Measurements from ENCODE around the gene SAMM50. TPM values are rescaled to one million over a fixed set of nuclear protein-coding genes. Genes with fewer than 3 reads are reported as not detected.

SAMM50 gene
- total and polyA plus RNA-seq, 4 donors, result 19.2 to 30.1 (median 26.0) TPM

DNA sequence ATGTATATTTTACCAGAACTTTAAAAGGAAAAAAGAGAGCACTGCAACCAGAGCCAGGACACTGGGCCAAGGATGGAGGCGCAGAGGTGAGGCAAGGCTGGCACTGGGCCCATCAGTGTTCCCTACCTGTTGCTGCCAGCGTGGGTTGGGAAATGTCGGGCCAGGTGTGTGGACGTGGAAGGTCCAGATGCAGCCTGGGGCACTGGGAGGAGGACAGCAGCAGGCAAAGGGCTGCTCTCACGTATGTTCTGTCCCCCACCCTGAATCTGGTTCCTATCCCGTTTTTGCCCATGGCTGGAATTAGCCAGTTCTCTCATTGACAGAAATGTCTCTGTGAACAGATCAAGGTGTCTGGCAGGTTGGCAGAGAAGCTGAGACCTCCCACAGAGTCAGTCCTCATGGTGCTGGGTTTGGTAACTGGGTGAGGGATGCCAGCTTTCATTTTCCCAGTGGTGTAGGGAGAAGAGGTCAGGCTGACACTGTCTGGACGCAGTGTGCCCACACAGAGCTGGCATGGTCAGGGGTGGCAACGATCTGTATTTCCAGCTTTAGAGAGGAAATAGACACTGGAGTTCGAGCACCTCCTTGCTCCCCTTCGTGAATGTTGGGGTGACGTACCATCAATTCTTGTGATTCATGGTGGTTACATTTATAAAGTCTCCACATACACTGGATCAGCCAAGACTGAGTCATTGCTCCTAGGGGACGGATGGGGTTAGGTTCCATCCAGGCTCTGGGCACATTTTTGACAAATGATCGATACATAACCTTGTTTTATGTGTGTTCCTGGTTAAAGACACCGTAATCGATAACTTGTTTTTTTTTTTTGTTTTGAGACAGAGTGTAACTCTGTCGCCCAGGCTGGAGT is 35.9 kb upstream of the SAMM50 start:
- TF ChIP-seq HNF4A (conservative IDR thresholded peaks at IDR 0.05), result peak; percentile 36 to 75
- TF ChIP-seq JUND (IDR thresholded peaks at IDR 0.05), result peak in 1 of 2 donors; percentile 25
- peak; percentile 41 for TF ChIP-seq TAF1 (conservative IDR thresholded peaks at IDR 0.05)
- TF ChIP-seq, protein P1, sequence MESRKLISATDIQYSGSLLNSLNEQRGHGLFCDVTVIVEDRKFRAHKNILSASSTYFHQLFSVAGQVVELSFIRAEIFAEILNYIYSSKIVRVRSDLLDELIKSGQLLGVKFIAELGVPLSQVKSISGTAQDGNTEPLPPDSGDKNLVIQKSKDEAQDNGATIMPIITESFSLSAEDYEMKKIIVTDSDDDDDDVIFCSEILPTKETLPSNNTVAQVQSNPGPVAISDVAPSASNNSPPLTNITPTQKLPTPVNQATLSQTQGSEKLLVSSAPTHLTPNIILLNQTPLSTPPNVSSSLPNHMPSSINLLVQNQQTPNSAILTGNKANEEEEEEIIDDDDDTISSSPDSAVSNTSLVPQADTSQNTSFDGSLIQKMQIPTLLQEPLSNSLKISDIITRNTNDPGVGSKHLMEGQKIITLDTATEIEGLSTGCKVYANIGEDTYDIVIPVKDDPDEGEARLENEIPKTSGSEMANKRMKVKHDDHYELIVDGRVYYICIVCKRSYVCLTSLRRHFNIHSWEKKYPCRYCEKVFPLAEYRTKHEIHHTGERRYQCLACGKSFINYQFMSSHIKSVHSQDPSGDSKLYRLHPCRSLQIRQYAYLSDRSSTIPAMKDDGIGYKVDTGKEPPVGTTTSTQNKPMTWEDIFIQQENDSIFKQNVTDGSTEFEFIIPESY (IDR thresholded peaks at IDR 0.05), result peak; percentile 53
- TF ChIP-seq FOXA2 (IDR thresholded peaks at IDR 0.05), result no peak
- TF ChIP-seq, protein P2, sequence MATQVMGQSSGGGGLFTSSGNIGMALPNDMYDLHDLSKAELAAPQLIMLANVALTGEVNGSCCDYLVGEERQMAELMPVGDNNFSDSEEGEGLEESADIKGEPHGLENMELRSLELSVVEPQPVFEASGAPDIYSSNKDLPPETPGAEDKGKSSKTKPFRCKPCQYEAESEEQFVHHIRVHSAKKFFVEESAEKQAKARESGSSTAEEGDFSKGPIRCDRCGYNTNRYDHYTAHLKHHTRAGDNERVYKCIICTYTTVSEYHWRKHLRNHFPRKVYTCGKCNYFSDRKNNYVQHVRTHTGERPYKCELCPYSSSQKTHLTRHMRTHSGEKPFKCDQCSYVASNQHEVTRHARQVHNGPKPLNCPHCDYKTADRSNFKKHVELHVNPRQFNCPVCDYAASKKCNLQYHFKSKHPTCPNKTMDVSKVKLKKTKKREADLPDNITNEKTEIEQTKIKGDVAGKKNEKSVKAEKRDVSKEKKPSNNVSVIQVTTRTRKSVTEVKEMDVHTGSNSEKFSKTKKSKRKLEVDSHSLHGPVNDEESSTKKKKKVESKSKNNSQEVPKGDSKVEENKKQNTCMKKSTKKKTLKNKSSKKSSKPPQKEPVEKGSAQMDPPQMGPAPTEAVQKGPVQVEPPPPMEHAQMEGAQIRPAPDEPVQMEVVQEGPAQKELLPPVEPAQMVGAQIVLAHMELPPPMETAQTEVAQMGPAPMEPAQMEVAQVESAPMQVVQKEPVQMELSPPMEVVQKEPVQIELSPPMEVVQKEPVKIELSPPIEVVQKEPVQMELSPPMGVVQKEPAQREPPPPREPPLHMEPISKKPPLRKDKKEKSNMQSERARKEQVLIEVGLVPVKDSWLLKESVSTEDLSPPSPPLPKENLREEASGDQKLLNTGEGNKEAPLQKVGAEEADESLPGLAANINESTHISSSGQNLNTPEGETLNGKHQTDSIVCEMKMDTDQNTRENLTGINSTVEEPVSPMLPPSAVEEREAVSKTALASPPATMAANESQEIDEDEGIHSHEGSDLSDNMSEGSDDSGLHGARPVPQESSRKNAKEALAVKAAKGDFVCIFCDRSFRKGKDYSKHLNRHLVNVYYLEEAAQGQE (IDR thresholded peaks at IDR 0.05), result peak; percentile 79
- no peak for TF ChIP-seq FOXA1 (IDR thresholded peaks at IDR 0.05)
- TF ChIP-seq, protein P3, sequence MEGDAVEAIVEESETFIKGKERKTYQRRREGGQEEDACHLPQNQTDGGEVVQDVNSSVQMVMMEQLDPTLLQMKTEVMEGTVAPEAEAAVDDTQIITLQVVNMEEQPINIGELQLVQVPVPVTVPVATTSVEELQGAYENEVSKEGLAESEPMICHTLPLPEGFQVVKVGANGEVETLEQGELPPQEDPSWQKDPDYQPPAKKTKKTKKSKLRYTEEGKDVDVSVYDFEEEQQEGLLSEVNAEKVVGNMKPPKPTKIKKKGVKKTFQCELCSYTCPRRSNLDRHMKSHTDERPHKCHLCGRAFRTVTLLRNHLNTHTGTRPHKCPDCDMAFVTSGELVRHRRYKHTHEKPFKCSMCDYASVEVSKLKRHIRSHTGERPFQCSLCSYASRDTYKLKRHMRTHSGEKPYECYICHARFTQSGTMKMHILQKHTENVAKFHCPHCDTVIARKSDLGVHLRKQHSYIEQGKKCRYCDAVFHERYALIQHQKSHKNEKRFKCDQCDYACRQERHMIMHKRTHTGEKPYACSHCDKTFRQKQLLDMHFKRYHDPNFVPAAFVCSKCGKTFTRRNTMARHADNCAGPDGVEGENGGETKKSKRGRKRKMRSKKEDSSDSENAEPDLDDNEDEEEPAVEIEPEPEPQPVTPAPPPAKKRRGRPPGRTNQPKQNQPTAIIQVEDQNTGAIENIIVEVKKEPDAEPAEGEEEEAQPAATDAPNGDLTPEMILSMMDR (IDR thresholded peaks at IDR 0.05; ENCODE audit: low read depth, low read length, missing input control), result no peak
- TF ChIP-seq NR2F2 (IDR thresholded peaks at IDR 0.05), result no peak
- peak; percentile 36 for TF ChIP-seq SP1 (IDR thresholded peaks at IDR 0.05)
- TF ChIP-seq YY1 (IDR thresholded peaks at IDR 0.05), result peak; percentile 86
- TF ChIP-seq, protein P4, sequence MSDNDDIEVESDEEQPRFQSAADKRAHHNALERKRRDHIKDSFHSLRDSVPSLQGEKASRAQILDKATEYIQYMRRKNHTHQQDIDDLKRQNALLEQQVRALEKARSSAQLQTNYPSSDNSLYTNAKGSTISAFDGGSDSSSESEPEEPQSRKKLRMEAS (IDR thresholded peaks at IDR 0.05), result peak; percentile 56
- TF ChIP-seq GABPA (IDR thresholded peaks at IDR 0.05 in 1 of 2, conservative IDR thresholded peaks at IDR 0.05 in 1 of 2), result no peak
- TF ChIP-seq, protein P5, sequence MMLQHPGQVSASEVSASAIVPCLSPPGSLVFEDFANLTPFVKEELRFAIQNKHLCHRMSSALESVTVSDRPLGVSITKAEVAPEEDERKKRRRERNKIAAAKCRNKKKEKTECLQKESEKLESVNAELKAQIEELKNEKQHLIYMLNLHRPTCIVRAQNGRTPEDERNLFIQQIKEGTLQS (IDR thresholded peaks at IDR 0.05), result no peak
- TF ChIP-seq RXRA (IDR thresholded peaks at IDR 0.05), result peak in 1 of 2 donors; percentile 84
- no peak for TF ChIP-seq RAD21 (IDR thresholded peaks at IDR 0.05)
- TF ChIP-seq EGR1 (IDR thresholded peaks at IDR 0.05; ENCODE audit: low read depth in 2 of 2), result peak in 1 of 2 donors; percentile 32
- no peak for TF ChIP-seq HNF4G (IDR thresholded peaks at IDR 0.05)
- no peaks in the 10 kb centered on the region for H3K36me3 ChIP-seq (ENCODE audit: control insufficient read depth in 4 of 4, insufficient read depth in 3 of 4, low read depth in 1 of 4, low read length in 3 of 4)
- WGBS, result 38% methylated on average over 16 of the region's 16 CpGs

More for the DNA sequence above, 35.9 kb upstream of the SAMM50 start:
- H3K27me3 ChIP-seq (ENCODE audit: control insufficient read depth in 4 of 4, insufficient read depth in 4 of 4, low read length in 3 of 4), result no peaks in the 10 kb centered on the region
- peak overlapping the region; percentile 90 to 96 for H3K27ac ChIP-seq (ENCODE audit: low read depth in 1 of 2, low read length in 2 of 2)
- peaks cover 0 to 29% (median 10%) of the 10 kb centered on the region in 4 donors for H3K4me1 ChIP-seq (ENCODE audit: control insufficient read depth in 4 of 4, insufficient read depth in 4 of 4, low read length in 3 of 4)
- H3K9me3 ChIP-seq (ENCODE audit: control insufficient read depth in 4 of 4, low read length in 3 of 4), result no peaks in the 10 kb centered on the region
- H3K9ac ChIP-seq (ENCODE audit: low read depth in 1 of 2, low read length in 2 of 2), result peak overlapping the region in 1 of 2 donors; percentile 40
- DNase-seq (ENCODE audit: low spot score), result no peak
- no peak overlapping the region for H3K4me3 ChIP-seq (ENCODE audit: low read depth in 1 of 3, low read length in 3 of 3)

All from liver (tissue), 9 donors.